ENCODE data around the gene PPP1R12B.

The PPP1R12B gene

GRCh38 chr1:202316186-202316585 is 32.3 kb upstream of the PPP1R12B start:
- Histone ChIP-seq H3K4me1 (ENCODE audit: control insufficient read depth in 1 of 2, insufficient read depth in 2 of 2, low read length in 2 of 2) (no peaks in the 10 kb centered on the region), H3K27me3 (ENCODE audit: control insufficient read depth in 1 of 2, insufficient read depth in 2 of 2, low read length in 2 of 2) (no peaks in the 10 kb centered on the region), H3K9me3 (ENCODE audit: control insufficient read depth in 1 of 2, low read length in 2 of 2) (no peaks in the 10 kb centered on the region), H3K36me3 (ENCODE audit: control insufficient read depth in 1 of 2, insufficient read depth in 2 of 2, low read length in 2 of 2) (no peaks in the 10 kb centered on the region), H3K27ac (ENCODE audit: low read depth, low read length) (no peak overlapping the region), H3K9ac (ENCODE audit: low read depth in 1 of 2, low read length in 2 of 2) (no peak overlapping the region), H3K4me3 (ENCODE audit: low read depth in 1 of 2, low read length in 2 of 2) (no peak overlapping the region)

- Histone ChIP-seq H3K9ac (ENCODE audit: low read depth in 1 of 2, low read length in 2 of 2) (no peak overlapping the region), H3K27me3 (ENCODE audit: control insufficient read depth in 1 of 2, insufficient read depth in 2 of 2, low read length in 2 of 2) (no peaks in the 10 kb centered on the region), H3K9me3 (ENCODE audit: control insufficient read depth in 1 of 2, low read length in 2 of 2) (no peaks in the 10 kb centered on the region), H3K4me3 (ENCODE audit: low read depth in 1 of 2, low read length in 2 of 2) (no peak overlapping the region), H3K27ac (ENCODE audit: low read depth, low read length) (no peak overlapping the region), H3K4me1 (ENCODE audit: control insufficient read depth in 1 of 2, insufficient read depth in 2 of 2, low read length in 2 of 2) (no peaks in the 10 kb centered on the region), H3K36me3 (ENCODE audit: control insufficient read depth in 1 of 2, insufficient read depth in 2 of 2, low read length in 2 of 2) (no peaks in the 10 kb centered on the region)
Observed at GRCh38 chr1:202317941-202318925, 30.3 kb upstream of the PPP1R12B start.

- Histone ChIP-seq H3K4me3 (ENCODE audit: low read depth in 1 of 2, low read length in 2 of 2) (no peak overlapping the region), H3K9ac (ENCODE audit: low read depth in 1 of 2, low read length in 2 of 2) (no peak overlapping the region), H3K9me3 (ENCODE audit: control insufficient read depth in 1 of 2, low read length in 2 of 2) (no peaks in the 10 kb centered on the region), H3K4me1 (ENCODE audit: control insufficient read depth in 1 of 2, insufficient read depth in 2 of 2, low read length in 2 of 2) (no peaks in the 10 kb centered on the region), H3K36me3 (ENCODE audit: control insufficient read depth in 1 of 2, insufficient read depth in 2 of 2, low read length in 2 of 2) (no peaks in the 10 kb centered on the region), H3K27ac (ENCODE audit: low read depth, low read length) (no peak overlapping the region), H3K27me3 (ENCODE audit: control insufficient read depth in 1 of 2, insufficient read depth in 2 of 2, low read length in 2 of 2) (no peaks in the 10 kb centered on the region)
Observed at GRCh38 chr1:202319381-202320080, 29.0 kb upstream of the PPP1R12B start.

- Histone ChIP-seq H3K4me3 (ENCODE audit: low read depth in 1 of 2, low read length in 2 of 2) (no peak overlapping the region), H3K9me3 (ENCODE audit: control insufficient read depth in 1 of 2, low read length in 2 of 2) (no peaks in the 10 kb centered on the region), H3K9ac (ENCODE audit: low read depth in 1 of 2, low read length in 2 of 2) (no peak overlapping the region), H3K27me3 (ENCODE audit: control insufficient read depth in 1 of 2, insufficient read depth in 2 of 2, low read length in 2 of 2) (no peaks in the 10 kb centered on the region), H3K36me3 (ENCODE audit: control insufficient read depth in 1 of 2, insufficient read depth in 2 of 2, low read length in 2 of 2) (no peaks in the 10 kb centered on the region), H3K4me1 (ENCODE audit: control insufficient read depth in 1 of 2, insufficient read depth in 2 of 2, low read length in 2 of 2) (no peaks in the 10 kb centered on the region), H3K27ac (ENCODE audit: low read depth, low read length) (no peak overlapping the region)
Observed at GRCh38 chr1:202320081-202320405, 28.5 kb upstream of the PPP1R12B start.

DNA sequence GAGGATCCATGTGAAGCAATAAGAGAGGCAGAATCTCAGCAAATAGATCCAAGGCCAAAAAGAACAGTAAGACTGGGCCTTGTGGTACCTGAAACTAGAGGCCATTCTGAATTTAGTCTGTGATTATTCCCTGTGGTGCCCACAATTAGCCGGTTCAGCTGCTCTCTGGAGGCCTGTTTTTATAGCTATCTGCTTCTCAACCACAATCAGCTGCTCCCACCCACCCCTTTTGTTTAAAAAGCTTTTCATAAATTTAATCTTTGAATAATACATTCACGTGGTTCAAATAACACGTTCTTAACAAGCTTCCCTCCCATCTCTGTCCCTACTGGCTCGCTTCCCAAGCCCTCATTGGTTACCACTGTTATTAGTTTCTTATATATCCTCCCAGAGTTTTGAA is 24.8 kb upstream of the PPP1R12B start:
- Histone ChIP-seq H3K4me1 (ENCODE audit: control insufficient read depth in 1 of 2, insufficient read depth in 2 of 2, low read length in 2 of 2) (no peaks in the 10 kb centered on the region), H3K27ac (ENCODE audit: low read depth, low read length) (no peak overlapping the region), H3K27me3 (ENCODE audit: control insufficient read depth in 1 of 2, insufficient read depth in 2 of 2, low read length in 2 of 2) (no peaks in the 10 kb centered on the region), H3K9ac (ENCODE audit: low read depth in 1 of 2, low read length in 2 of 2) (no peak overlapping the region), H3K4me3 (ENCODE audit: low read depth in 1 of 2, low read length in 2 of 2) (no peak overlapping the region), H3K36me3 (ENCODE audit: control insufficient read depth in 1 of 2, insufficient read depth in 2 of 2, low read length in 2 of 2) (no peaks in the 10 kb centered on the region), H3K9me3 (ENCODE audit: control insufficient read depth in 1 of 2, low read length in 2 of 2) (no peaks in the 10 kb centered on the region)

DNA sequence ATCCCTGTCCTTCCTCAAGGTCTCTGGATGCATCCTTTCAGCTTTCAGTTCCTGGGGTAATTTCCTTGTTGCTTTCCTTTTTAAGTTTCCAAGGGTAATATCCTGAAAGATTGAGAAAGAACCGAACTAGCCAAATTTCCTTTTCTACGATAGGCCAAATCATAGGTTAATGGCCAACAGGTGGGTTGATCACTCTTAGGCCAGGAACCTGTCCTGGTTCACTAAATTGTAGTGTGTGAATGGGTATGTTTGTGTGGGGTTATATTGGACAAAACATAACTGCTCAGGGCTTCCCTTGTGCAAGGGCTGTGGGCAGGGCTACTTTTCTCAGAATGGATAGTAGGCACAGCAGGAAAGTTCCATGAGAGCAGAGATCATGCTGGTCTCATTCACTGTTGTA is 23.9 kb upstream of the PPP1R12B start:
- Histone ChIP-seq H3K27ac (ENCODE audit: low read depth, low read length) (no peak overlapping the region), H3K27me3 (ENCODE audit: control insufficient read depth in 1 of 2, insufficient read depth in 2 of 2, low read length in 2 of 2) (no peaks in the 10 kb centered on the region), H3K36me3 (ENCODE audit: control insufficient read depth in 1 of 2, insufficient read depth in 2 of 2, low read length in 2 of 2) (no peaks in the 10 kb centered on the region)

GRCh38 chr1:202329891-202330290 is 18.6 kb upstream of the PPP1R12B start:
- no peaks in the 10 kb centered on the region for H3K27me3 ChIP-seq (ENCODE audit: control insufficient read depth in 1 of 2, insufficient read depth in 2 of 2, low read length in 2 of 2)
- no peak overlapping the region for H3K27ac ChIP-seq (ENCODE audit: low read depth, low read length)
- H3K9me3 ChIP-seq (ENCODE audit: control insufficient read depth in 1 of 2, low read length in 2 of 2): no peaks in the 10 kb centered on the region
- no peak overlapping the region for H3K4me3 ChIP-seq (ENCODE audit: low read depth in 1 of 2, low read length in 2 of 2)
- H3K4me1 ChIP-seq (ENCODE audit: control insufficient read depth in 1 of 2, insufficient read depth in 2 of 2, low read length in 2 of 2): peaks cover 0 to 3% of the 10 kb centered on the region in 2 donors
- no peak overlapping the region for H3K9ac ChIP-seq (ENCODE audit: low read depth in 1 of 2, low read length in 2 of 2)
- H3K36me3 ChIP-seq (ENCODE audit: control insufficient read depth in 1 of 2, insufficient read depth in 2 of 2, low read length in 2 of 2): peaks cover 4 to 23% of the 10 kb centered on the region in 2 donors

More for the DNA sequence above, 23.9 kb upstream of the PPP1R12B start:
- Histone ChIP-seq H3K9ac (ENCODE audit: low read depth in 1 of 2, low read length in 2 of 2) (no peak overlapping the region), H3K9me3 (ENCODE audit: control insufficient read depth in 1 of 2, low read length in 2 of 2) (no peaks in the 10 kb centered on the region), H3K4me1 (ENCODE audit: control insufficient read depth in 1 of 2, insufficient read depth in 2 of 2, low read length in 2 of 2) (no peaks in the 10 kb centered on the region), H3K4me3 (ENCODE audit: low read depth in 1 of 2, low read length in 2 of 2) (no peak overlapping the region)

DNA sequence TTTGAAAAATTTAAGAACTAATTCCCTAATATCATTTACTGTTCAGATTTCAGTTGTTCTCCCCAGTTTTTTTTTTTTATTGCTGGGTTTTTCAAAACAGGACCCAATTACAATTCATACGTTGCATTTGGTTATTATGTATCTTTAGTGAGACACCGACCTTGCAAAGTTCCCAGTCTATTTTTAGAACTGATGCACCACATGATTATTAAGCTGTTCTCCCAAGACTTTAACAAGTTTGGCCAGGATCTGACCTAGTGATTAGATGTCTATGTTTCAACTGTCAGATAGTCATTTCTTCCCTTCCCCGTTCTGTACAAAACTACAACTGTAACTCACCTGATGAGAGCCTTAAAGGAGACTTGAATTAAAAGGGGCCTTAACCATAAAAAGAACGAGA is 14.6 kb upstream of the PPP1R12B start:
- no peaks in the 10 kb centered on the region for H3K9me3 ChIP-seq (ENCODE audit: control insufficient read depth in 1 of 2, low read length in 2 of 2)
- H3K36me3 ChIP-seq (ENCODE audit: control insufficient read depth in 1 of 2, insufficient read depth in 2 of 2, low read length in 2 of 2): peaks cover 4 to 32% of the 10 kb centered on the region in 2 donors
- no peak overlapping the region for H3K9ac ChIP-seq (ENCODE audit: low read depth in 1 of 2, low read length in 2 of 2)
- H3K27me3 ChIP-seq (ENCODE audit: control insufficient read depth in 1 of 2, insufficient read depth in 2 of 2, low read length in 2 of 2): no peaks in the 10 kb centered on the region
- no peak overlapping the region for H3K4me3 ChIP-seq (ENCODE audit: low read depth in 1 of 2, low read length in 2 of 2)
- H3K4me1 ChIP-seq (ENCODE audit: control insufficient read depth in 1 of 2, insufficient read depth in 2 of 2, low read length in 2 of 2): peaks cover 0 to 3% of the 10 kb centered on the region in 2 donors
- no peak overlapping the region for H3K27ac ChIP-seq (ENCODE audit: low read depth, low read length)

DNA sequence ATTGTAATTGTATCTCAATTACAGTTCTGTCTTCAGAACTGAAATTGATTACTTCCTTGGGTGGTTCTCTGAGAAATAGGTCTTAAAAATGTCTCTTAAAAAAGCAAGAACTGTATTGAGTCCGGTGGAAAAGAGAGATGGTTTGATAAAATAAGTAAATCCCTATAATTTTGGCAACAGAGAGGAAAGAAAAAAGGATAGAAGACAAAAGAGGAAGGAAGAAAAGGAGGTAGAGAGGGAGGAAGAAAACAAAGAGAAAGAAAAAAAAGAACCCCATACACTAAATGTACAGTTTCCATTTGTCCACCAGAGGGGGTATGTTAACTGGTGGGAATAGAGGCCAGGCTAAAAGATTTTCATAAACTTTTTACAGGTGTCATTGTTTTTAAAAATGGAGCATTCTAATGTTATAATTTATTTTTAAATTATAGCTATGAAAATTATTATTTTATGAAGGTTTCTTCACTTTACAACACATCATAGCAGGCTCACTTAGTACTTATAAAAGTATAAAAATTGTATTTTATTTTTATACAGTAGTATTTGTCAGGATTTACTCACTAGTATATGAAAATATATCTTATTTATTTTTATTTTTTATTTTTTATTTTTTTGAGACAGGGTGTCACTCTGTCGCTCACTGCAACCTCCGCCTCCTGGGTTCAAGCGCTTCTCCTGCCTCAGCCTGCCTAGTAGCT is 4.7 kb upstream of the PPP1R12B start:
- Histone ChIP-seq H3K27ac (ENCODE audit: low read depth, low read length) (no peak overlapping the region), H3K4me3 (ENCODE audit: low read depth in 1 of 2, low read length in 2 of 2) (no peak overlapping the region), H3K4me1 (ENCODE audit: control insufficient read depth in 1 of 2, insufficient read depth in 2 of 2, low read length in 2 of 2) (peaks cover 5 to 6% of the 10 kb centered on the region in 2 donors), H3K9me3 (ENCODE audit: control insufficient read depth in 1 of 2, low read length in 2 of 2) (no peaks in the 10 kb centered on the region), H3K36me3 (ENCODE audit: control insufficient read depth in 1 of 2, insufficient read depth in 2 of 2, low read length in 2 of 2) (no peaks in the 10 kb centered on the region), H3K27me3 (ENCODE audit: control insufficient read depth in 1 of 2, insufficient read depth in 2 of 2, low read length in 2 of 2) (no peaks in the 10 kb centered on the region), H3K9ac (ENCODE audit: low read depth in 1 of 2, low read length in 2 of 2) (no peak overlapping the region)

DNA sequence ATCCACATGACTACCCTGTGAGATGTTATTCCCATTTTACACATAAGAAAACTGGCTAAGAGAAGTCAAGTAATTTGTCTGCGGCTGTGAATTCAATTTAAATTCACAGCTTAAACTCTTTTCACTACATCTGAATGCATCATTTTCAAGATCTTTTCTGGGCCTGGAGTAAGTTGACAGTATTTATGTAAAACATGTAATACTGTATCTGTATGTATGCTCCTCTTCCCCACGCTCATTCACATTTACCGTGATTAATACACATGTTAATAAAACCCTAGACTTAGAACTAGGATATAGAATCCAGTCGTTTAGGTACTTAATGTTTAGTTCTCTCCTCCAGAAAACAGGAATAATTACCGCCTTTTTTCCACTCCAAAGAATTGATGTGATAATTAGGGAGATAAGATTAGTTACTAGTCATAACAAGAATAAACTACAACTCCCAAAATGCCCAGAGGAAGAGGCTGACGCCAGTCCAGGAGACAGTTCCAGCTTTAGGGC is 442 bp upstream of the PPP1R12B start:
- no peak overlapping the region for H3K9ac ChIP-seq (ENCODE audit: low read depth in 1 of 2, low read length in 2 of 2)
- no peak overlapping the region for H3K27ac ChIP-seq (ENCODE audit: low read depth, low read length)
- H3K4me1 ChIP-seq (ENCODE audit: control insufficient read depth in 1 of 2, insufficient read depth in 2 of 2, low read length in 2 of 2): peaks cover 3 to 13% of the 10 kb centered on the region in 2 donors
- no peaks in the 10 kb centered on the region for H3K36me3 ChIP-seq (ENCODE audit: control insufficient read depth in 1 of 2, insufficient read depth in 2 of 2, low read length in 2 of 2)
- H3K9me3 ChIP-seq (ENCODE audit: control insufficient read depth in 1 of 2, low read length in 2 of 2): no peaks in the 10 kb centered on the region
- no peaks in the 10 kb centered on the region for H3K27me3 ChIP-seq (ENCODE audit: control insufficient read depth in 1 of 2, insufficient read depth in 2 of 2, low read length in 2 of 2)
- no peak overlapping the region for H3K4me3 ChIP-seq (ENCODE audit: low read depth in 1 of 2, low read length in 2 of 2)

Data from duodenal mucosa (tissue), 2 donors.